Left colon (tissue), 2 donors: ENCODE measurements around the gene STING1. TPM values are rescaled to one million over a fixed set of nuclear protein-coding genes. Genes with fewer than 3 reads are reported as not detected.
"Not testable (repeated sequence)": the region's sequence is repeated elsewhere in the genome, so short reads cannot be mapped to it uniquely, and the experiment has no call there.

Source experiments
- ATAC-seq: fragments of 200-7000 bp; cut with Tn5 transposase; one replicate; pipeline ENCODE4 v1.9.1; 2020; ENCODE audit warnings: mild to moderate bottlenecking, moderate library complexity
- DNase-seq, 2 donors: peaks; one replicate each; pipeline ENCODE4 v3.0.0-alpha.2; 2020
- intact Hi-C, 2 donors: fragments of 100-400 bp; cut with DNase I in 1 of 2; cut with micrococcal nuclease in 1 of 2; formaldehyde crosslinking; loops; one replicate each; pipeline versions ENCODE4 v1.11.2 to v1.14.0; 2022; cut with DNase I, micrococcal nuclease
- long read RNA-seq: library from polyadenylated mRNA; unstranded; transcript quantifications from one replicate; pipeline ENCODE4 v2.0.0, GENCODE V29; 2021
- total RNA-seq, 2 donors: library from RNA; stranded (reverse); fragmentation: NEBNext Ultra II Directional; extraction: Animal tissue kit (Norgen Biotek cat#: 25700); gene quantifications; one replicate each; pipeline ENCODE4 v1.2.1, GENCODE V29; 2021
- donor health status: DM: no; HTN: no; CAD: no.
- donor health status: DM: yes; HTN: yes; CAD: no.

Gene STING1
- total RNA-seq: 10 to 100 TPM; 25.0 to 55.6 TPM
- long read RNA-seq, transcript TMEM173-201 (8 exons, 1,771 nt): major isoform, 13 of 46 reads
- long read RNA-seq, partial matches to known transcripts: 26 of 46 reads
- long read RNA-seq, other reads (novel, unspliced or antisense): 6 of 46 reads

- ATAC-seq (peak; percentile 83), DNase-seq (peak; percentile 90 to 91)
- intact Hi-C loops: no loop called here
These were observed at the start of gene STING1 for GRCh38 chr5:139482050-139482889. Gene STING1 (minus strand): TSS chr5:139482758. CDS start chr5:139481704, 1,054 bp downstream.

- DNase-seq (no peak), ATAC-seq (no peak)
- intact Hi-C loops: no loop called here
These were observed 49.2 kb upstream of the STING1 start for GRCh38 chr5:139531772-139532169.

- ATAC-seq, DNase-seq, intact Hi-C loops: not testable (repeated sequence)
These were observed 47.5 kb upstream of the STING1 start for GRCh38 chr5:139530079-139530478.

- ATAC-seq, intact Hi-C loops: not testable (repeated sequence)
These were observed 46.1 kb upstream of the STING1 start for GRCh38 chr5:139528695-139529094.

GRCh38 chr5:139527896-139528467 is 45.4 kb upstream of the STING1 start:
- DNase-seq, intact Hi-C loops, ATAC-seq: not testable (repeated sequence)

More at GRCh38 chr5:139528695-139529094, 46.1 kb upstream of the STING1 start:
- DNase-seq: not testable (repeated sequence)

- ATAC-seq, intact Hi-C loops, DNase-seq: not testable (repeated sequence)
These were observed 44.5 kb upstream of the STING1 start for GRCh38 chr5:139527090-139527470.

GRCh38 chr5:139526309-139527089 is 43.9 kb upstream of the STING1 start:
- ATAC-seq, intact Hi-C loops, DNase-seq: not testable (repeated sequence)

- ATAC-seq (peak; percentile 90), DNase-seq (peak; percentile 54 to 65)
- intact Hi-C loops: not testable (repeated sequence)
These were observed 43.2 kb upstream of the STING1 start for GRCh38 chr5:139525586-139526308.

- ATAC-seq (peak; percentile 20), DNase-seq (no peak)
- intact Hi-C loops: no loop called here
These were observed 42.5 kb upstream of the STING1 start for GRCh38 chr5:139524940-139525585.

GRCh38 chr5:139524446-139524845 is 41.9 kb upstream of the STING1 start:
- DNase-seq: no peak
- intact Hi-C loops: no loop called here

GRCh38 chr5:139523635-139524445 is 41.3 kb upstream of the STING1 start:
- DNase-seq (peak in 1 of 2 donors; percentile 31), ATAC-seq (peak; percentile 44)
- intact Hi-C loops: no loop called here

More at GRCh38 chr5:139524446-139524845, 41.9 kb upstream of the STING1 start:
- ATAC-seq: no peak

GRCh38 chr5:139517683-139518564 is 35.4 kb upstream of the STING1 start:
- ATAC-seq (peak; percentile 88), DNase-seq (peak; percentile 85 to 95)
- intact Hi-C loops: no loop called here

GRCh38 chr5:139514486-139514856 is 31.9 kb upstream of the STING1 start:
- intact Hi-C loops: loop anchor here in 1 of 2 donors (5.0 kb wide), 1 partner anchor 92 kb away; no protein-coding TSS in a partner anchor
- ATAC-seq (no peak), DNase-seq (no peak)

GRCh38 chr5:139513852-139514485 is 31.4 kb upstream of the STING1 start:
- ATAC-seq: no peak
- intact Hi-C loops: loop anchor here in 1 of 2 donors (5.0 kb wide), 1 partner anchor 92 kb away; no protein-coding TSS in a partner anchor

GRCh38 chr5:139513434-139513833 is 30.9 kb upstream of the STING1 start:
- peak; percentile 80 for ATAC-seq
- peak; percentile 81 to 93 for DNase-seq
- intact Hi-C loops: loop anchor here in 1 of 2 donors (5.0 kb wide), 1 partner anchor 91 kb away; no protein-coding TSS in a partner anchor

More at GRCh38 chr5:139513852-139514485, 31.4 kb upstream of the STING1 start:
- no peak for DNase-seq
